Motor neuron (in vitro differentiated cells): ENCODE results near the gene PPP2R3B. TPM values are rescaled to one million over a fixed set of nuclear protein-coding genes. Genes with fewer than 3 reads are reported as not detected.

Experiments
- ATAC-seq, 8 experiments: fragments of 200-7000 bp; cut with Tn5 transposase; replicated peaks in 6 of 8; 2 replicates each; pipeline ENCODE4 v1.8.0; 2021; ENCODE audit warnings: mild to moderate bottlenecking in 8 of 8, moderate library complexity in 8 of 8
- H3K27ac ChIP-seq, 2 donors: fragments of 250-450 bp; sonication (Bioruptor Pico); 2 replicates each; pipeline ENCODE4 v1.9.0; 2021; ENCODE audit warnings: antibody characterized with exemption in 2 of 2, mild to moderate bottlenecking in 2 of 2, moderate library complexity in 1 of 2
- H3K4me1 ChIP-seq, 2 donors: fragments of 250-450 bp; sonication (Bioruptor Pico); replicated peaks in 1 of 2; 2 replicates each; pipeline ENCODE4 v1.6.1; 2021; ENCODE audit warnings: antibody characterized with exemption in 2 of 2, mild to moderate bottlenecking in 2 of 2, moderate library complexity in 1 of 2
- H3K4me3 ChIP-seq, 5 donors: fragments of 250-450 bp; sonication (Bioruptor Pico); 2 replicates each; pipeline ENCODE4 v1.9.0; 2021; ENCODE audit warnings: antibody characterized with exemption in 5 of 5, mild to moderate bottlenecking in 5 of 5, moderate library complexity in 4 of 5
- WGBS, 10 experiments: fragments of 450-650 bp; shearing (Covaris generic); methylation state at CpG; one replicate each; pipeline ENCODE4 v1.0.0; 2022; 5-methylcytosine and 5-hydroxymethylcytosine counted together
- in situ Hi-C, 9 experiments: fragments of 400-800 bp; cut with MboI; loops; one replicate each; pipeline ENCODE4 v1.15.0; 2021; ENCODE audit warnings: low sequenced_read_pairs in 9 of 9, low pct_unique_long_range_greater_than_20kb in 2 of 9; ENCODE audit not compliant: unreplicated experiment in 9 of 9
- total RNA-seq, 8 experiments: library from RNA; unstranded; fragments of 300-600 nt; gene quantifications; 2 replicates each; pipeline versions ENCODE4 v1.2.3 to v1.2.4, GENCODE V29; 2022

Gene PPP2R3B
- total RNA-seq, 8 experiments from 2014 or later: 7.4 to 27.6 (median 17.9) TPM

GRCh38 chrX:362937-363620, 23.6 kb downstream of the PPP2R3B start:
- in situ Hi-C loops: no loop called here
- H3K4me3 ChIP-seq: no peak overlapping the region
- WGBS, 10 experiments: 70 to 72% methylated on average over 2 to 12 of the region's 38 CpGs; no CpG with 5 or more reads in 8 of the 10 experiments
- no peaks in the 10 kb centered on the region for H3K4me1 ChIP-seq
- no peak overlapping the region for H3K27ac ChIP-seq
- no peak for ATAC-seq

- ATAC-seq: no peak
- Histone ChIP-seq H3K27ac (no peak overlapping the region), H3K4me1 (no peaks in the 10 kb centered on the region), H3K4me3 (no peak overlapping the region)
- in situ Hi-C loops: no loop called here
- WGBS, 10 experiments: 90 to 100% (median 91%) methylated on average over 2 to 7 of the region's 13 CpGs; no CpG with 5 or more reads in 5 of the 10 experiments
Observed at GRCh38 chrX:362351-362750, 24.4 kb downstream of the PPP2R3B start.

GRCh38 chrX:361231-362145, 25.2 kb downstream of the PPP2R3B start:
- no peak for ATAC-seq
- no peak overlapping the region for H3K27ac ChIP-seq
- in situ Hi-C loops: no loop called here
- 93 to 100% (median 97%) methylated on average over 5 to 13 of the region's 54 CpGs; no CpG with 5 or more reads in 6 of the 10 experiments for WGBS, 10 experiments
- H3K4me1 ChIP-seq: no peaks in the 10 kb centered on the region
- H3K4me3 ChIP-seq: no peak overlapping the region

- no peak for ATAC-seq
- no peak overlapping the region for H3K27ac ChIP-seq
- 60 to 100% (median 86%) methylated on average over 1 to 5 of the region's 26 CpGs; no CpG with 5 or more reads in 6 of the 10 experiments for WGBS, 10 experiments
- no peaks in the 10 kb centered on the region for H3K4me1 ChIP-seq
- in situ Hi-C loops: no loop called here
- no peak overlapping the region for H3K4me3 ChIP-seq
Observed at GRCh38 chrX:360496-361150, 26.1 kb downstream of the PPP2R3B start.

GRCh38 chrX:358651-359143, 28.0 kb downstream of the PPP2R3B start:
- H3K27ac ChIP-seq: no peak overlapping the region
- no peak for ATAC-seq
- in situ Hi-C loops: no loop called here
- 100% methylated on average over 7 of the region's 49 CpGs; no CpG with 5 or more reads in 9 of the 10 experiments for WGBS, 10 experiments
- no peaks in the 10 kb centered on the region for H3K4me1 ChIP-seq
- H3K4me3 ChIP-seq: no peak overlapping the region

- in situ Hi-C loops: no loop called here
- 14 to 88% (median 56%) methylated on average over 1 to 22 of the region's 48 CpGs; no CpG with 5 or more reads in 1 of the 10 experiments for WGBS, 10 experiments
- Histone ChIP-seq H3K27ac (no peak overlapping the region), H3K4me1 (no peaks in the 10 kb centered on the region), H3K4me3 (no peak overlapping the region)
- ATAC-seq: peak in 5 of 8 experiments; percentile 34 to 85 (median 74)
Observed at GRCh38 chrX:357693-358471, 28.8 kb downstream of the PPP2R3B start.

GRCh38 chrX:357035-357692, 29.5 kb downstream of the PPP2R3B start:
- ATAC-seq: no peak
- Histone ChIP-seq H3K4me1 (no peaks in the 10 kb centered on the region), H3K27ac (no peak overlapping the region), H3K4me3 (no peak overlapping the region)
- WGBS, 10 experiments: 61 to 97% (median 90%) methylated on average over 4 to 13 of the region's 14 CpGs
- in situ Hi-C loops: no loop called here

- in situ Hi-C loops: no loop called here
- WGBS, 10 experiments: 40 to 100% (median 85%) methylated on average over 1 to 6 of the region's 17 CpGs; no CpG with 5 or more reads in 3 of the 10 experiments
- Histone ChIP-seq H3K4me3 (no peak overlapping the region), H3K27ac (no peak overlapping the region), H3K4me1 (no peaks in the 10 kb centered on the region)
- peak in 7 of 8 experiments; percentile 25 to 85 (median 47) for ATAC-seq
Observed at GRCh38 chrX:356385-357034, 30.2 kb downstream of the PPP2R3B start.

- WGBS, 10 experiments: 73 to 98% (median 88%) methylated on average over 3 to 23 of the region's 35 CpGs; no CpG with 5 or more reads in 2 of the 10 experiments
- no peak for ATAC-seq
- H3K4me1 ChIP-seq: no peaks in the 10 kb centered on the region
- no peak overlapping the region for H3K4me3 ChIP-seq
- in situ Hi-C loops: no loop called here
- H3K27ac ChIP-seq: no peak overlapping the region
Observed at GRCh38 chrX:355329-356050, 31.2 kb downstream of the PPP2R3B start.

- in situ Hi-C loops: no loop called here
- no peak for ATAC-seq
- H3K4me3 ChIP-seq: no peak overlapping the region
- H3K27ac ChIP-seq: no peak overlapping the region
- peaks cover 0 to 3% of the 10 kb centered on the region in 2 donors for H3K4me1 ChIP-seq
- WGBS, 10 experiments: 80 to 100% (median 94%) methylated on average over 1 to 4 of the region's 39 CpGs; no CpG with 5 or more reads in 3 of the 10 experiments
Observed at GRCh38 chrX:353566-354535, 32.9 kb downstream of the PPP2R3B start.
